ENCODE data around the gene SEPHS2.

Gene SEPHS2

DNA sequence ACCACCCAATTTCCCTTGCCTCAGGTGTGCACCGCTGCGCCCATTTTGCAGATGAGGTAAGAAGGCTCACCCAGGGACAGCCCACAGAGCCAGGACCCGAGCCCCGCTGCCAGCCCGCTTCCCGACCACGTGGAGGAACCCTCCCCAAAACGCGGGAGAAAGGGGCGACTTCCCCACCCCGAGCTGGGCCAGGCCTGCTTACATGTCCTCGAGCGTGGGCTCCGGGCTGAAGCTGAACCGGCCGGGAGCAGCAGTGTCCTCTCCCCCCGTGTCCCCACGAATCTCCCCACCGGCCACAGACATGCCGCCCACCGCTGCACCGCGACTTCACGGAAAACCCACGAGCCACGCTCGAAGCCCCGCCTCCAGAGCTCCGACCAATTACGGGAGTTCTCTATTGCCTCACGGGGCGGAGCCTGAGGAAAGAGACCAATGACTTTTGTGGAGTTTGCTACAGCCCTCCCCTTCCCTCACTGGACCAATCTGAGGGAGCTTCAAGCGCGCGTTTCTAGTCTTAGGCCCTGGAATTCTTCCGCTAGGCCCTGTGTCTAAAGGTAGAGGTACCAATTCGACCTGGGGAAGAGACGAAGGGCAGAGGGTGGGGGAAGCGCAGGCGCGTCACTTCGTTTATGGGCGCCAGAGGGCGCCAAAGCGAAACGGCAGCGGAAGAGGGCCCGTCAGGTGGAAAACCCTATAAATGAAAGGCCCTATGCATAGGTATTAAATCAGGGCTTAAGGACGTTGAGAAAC lies 15.8 kb downstream of the SEPHS2 start, which contains the start of gene DCTPP1:
DCTPP1 (minus strand) TSS at position 353 of the 750 bp plus-strand sequence; CDS start at position 303, 50 bp downstream.
- peak; percentile 98 for DNase-seq (ENCODE audit: low read depth)

DNA sequence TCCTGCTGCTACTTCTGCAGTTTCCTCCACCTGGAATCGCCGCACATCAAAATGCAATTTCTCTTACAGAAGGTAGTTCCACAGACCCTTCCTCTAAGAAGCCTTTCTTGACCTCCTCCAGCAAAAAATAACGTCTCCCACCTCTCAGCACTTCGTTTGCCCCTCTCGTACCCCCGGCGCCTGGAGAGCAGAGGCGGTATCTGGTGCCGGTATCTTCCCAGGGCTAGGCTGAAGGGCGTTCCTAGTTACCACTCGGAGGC lies 16.3 kb downstream of the SEPHS2 start:
- no peak for DNase-seq (ENCODE audit: low read depth)

DNA sequence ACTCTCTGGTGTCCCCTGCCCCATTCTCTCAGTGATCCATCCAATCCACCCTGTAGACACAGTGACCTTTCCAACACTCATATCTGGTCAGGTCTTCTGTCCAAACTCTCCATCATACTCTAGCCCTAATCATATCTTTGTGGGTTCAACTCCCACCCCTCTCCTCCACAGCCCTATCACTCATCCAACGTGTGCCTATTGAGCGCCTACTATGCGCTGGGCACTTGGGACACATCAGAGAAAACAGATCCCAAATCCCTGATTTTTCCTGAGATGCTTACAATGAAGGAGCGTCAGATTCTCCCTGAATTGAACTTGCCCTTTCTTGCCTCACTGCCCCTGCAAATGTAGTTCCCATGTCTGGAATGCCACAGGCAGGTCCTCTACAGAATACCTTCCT lies 17.6 kb downstream of the SEPHS2 start:
- DNase-seq (ENCODE audit: low read depth): no peak

DNA sequence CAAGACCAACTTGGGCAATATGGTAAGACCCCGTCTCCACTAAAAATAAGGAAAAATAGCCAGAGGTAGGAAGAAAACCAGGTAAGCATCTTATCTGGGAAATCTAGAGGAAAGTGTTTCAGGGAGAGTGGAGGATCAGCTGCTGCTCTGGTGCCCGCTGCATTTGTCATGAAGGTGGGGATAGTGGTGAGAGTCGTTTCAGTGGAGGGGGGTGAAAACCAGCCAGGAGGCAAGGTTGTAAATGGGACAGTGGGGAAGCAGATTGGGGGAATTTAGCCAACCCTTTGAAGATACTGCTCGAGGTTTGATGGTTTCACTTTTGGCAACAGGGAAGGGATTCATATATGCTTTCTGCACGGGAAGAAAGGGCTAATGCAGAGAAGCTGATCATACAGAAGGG lies 24.7 kb downstream of the SEPHS2 start:
- DNase-seq (ENCODE audit: low read depth): no peak

DNA sequence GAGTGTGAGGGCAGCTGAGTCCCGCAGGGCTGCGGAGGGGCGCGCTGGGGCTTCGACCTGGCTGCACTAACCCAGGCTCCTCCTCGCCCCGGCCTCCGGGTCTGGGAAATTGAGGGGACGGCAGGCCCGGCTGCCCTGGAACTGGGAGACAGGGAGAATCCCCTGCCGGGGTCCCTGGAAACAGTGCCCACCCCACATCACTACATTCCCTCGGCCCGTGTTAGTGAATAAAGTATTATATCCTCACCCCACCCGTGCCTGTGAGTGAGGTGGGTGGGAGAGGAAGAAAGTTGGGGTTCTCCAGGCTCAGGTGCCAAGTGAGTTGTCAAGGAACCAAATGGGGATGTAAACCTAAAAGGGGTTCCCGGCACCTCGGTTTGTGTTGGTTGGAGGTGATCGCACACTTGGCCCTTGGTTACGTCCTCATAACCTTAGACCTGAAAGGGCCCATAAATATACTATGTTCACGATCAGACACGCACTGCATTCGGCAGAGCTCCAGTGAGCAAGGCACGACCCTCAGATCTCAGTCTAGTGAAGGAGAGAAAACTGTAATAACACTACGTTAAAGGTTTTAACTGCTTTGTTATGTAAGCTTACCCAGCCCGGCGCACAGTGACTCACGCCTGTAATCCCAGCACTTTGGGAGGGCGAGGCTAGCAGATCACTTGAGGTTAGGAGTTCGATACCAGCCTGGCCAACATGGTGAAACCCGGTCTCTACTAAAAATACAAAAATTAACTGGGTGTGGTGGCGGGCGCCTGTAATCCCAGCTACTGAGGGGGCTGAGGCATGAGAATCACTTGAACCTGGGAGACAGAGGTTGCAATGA lies 27.1 kb downstream of the SEPHS2 start:
- DNase-seq (ENCODE audit: low read depth): no peak

DNA sequence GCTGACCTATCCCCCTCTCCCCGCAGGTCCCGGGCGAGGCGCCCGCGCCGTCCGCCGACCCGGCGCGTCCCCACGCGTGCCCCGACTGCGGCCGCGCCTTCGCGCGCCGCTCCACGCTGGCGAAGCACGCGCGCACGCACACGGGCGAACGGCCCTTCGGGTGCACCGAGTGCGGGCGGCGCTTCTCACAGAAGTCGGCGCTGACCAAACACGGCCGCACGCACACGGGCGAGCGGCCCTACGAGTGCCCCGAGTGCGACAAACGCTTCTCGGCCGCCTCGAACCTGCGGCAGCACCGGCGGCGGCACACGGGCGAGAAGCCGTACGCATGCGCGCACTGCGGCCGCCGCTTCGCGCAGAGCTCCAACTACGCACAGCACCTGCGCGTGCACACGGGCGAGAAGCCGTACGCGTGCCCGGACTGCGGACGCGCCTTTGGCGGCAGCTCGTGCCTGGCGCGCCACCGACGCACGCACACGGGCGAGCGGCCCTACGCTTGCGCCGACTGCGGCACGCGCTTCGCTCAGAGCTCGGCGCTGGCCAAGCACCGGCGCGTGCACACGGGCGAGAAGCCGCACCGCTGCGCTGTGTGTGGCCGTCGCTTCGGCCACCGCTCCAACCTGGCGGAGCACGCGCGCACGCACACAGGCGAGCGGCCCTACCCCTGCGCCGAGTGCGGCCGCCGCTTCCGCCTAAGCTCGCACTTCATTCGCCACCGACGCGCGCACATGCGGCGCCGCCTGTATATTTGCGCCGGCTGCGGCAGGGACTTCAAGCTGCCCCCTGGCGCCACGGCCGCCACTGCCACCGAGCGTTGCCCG lies 27.9 kb downstream of the SEPHS2 start:
- DNase-seq (ENCODE audit: low read depth): no peak

DNA sequence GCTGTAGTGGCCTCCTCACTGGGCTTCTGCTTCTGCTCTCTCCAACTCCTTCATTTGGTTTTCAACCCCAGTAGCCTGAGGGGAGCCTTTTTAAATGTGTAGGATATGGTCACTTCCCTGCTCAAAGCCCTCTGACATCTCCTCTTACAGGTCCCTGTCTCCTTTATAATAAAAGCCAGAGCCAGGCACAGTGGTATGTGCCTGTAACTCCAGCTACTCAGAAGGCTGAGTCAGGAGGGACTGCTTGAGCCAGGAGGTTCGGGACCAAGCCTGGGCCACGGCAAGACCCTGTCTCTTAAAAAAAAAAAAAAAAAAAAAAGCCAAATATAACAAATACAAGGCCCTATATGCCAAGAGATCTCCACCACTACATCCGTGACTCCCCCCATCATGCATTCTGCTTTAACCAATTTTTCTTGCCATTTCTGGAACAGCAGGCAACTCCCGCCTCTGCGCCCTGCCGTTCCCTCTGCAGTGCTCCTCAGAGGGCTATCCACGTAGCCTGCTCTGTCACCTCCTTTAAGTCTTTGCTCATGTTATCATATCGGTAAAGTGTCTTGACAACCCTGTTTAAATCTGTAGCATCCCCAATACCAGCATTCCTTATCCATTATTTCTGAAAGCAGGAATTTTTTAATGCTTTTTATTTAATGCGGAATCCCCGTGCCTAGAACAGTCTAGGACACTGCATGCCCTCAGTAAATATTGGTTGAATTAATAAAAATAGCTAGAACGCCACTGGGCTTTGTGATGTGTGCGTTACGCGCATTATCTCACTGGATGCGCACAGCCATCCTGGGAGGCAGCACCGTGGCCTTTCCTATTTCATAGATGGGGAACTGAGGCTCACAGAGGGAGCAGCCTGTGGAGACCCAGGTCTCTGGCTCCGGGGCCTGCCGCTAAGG lies 28.8 kb downstream of the SEPHS2 start:
- no peak for DNase-seq (ENCODE audit: low read depth)

DNA sequence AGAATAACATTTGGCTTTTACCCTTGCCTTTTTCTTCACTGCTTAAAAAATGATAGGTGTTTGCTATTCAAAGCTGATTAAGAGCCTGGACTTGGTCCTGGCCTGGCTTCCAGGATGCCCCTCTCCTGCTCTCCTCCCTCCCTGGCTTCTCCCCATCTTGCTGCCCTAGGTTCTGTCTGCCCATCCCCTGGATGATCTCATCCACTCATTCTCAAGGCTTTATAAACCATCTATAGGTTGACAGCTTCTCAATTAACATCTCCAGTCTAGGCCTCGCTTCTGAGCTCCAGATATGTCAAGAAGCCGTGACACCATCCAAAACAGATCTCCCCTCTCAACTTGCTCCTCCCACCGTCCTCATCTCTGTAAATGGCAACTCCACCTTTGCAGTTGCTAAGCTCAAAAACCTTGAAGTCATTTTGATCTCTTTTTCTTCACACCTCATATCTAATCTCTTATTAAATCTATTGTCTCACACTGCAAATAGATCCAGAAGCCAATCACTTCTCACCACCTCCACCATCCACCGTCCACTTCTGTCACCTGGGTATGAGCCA lies 29.5 kb downstream of the SEPHS2 start:
- no peak for DNase-seq (ENCODE audit: low read depth)

DNA sequence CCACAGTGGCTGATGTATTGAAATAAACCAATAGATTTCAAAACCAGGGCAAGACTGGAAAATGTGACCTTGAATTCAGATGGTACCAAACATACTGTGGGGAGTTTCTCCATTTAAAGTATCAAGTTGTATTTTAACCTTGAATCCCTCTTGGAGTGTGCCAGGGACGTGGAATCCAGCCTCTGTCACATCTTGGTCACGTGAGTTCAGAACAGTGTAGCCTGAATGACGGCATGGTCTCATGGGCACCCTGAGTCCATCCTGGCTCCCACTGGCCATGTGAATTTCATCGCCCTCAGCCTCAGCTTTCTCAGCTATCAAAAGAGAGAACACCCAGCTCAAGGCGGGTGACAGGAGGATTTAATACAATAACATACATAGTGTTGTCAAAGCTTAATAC lies 31.5 kb downstream of the SEPHS2 start:
- no peak for DNase-seq (ENCODE audit: low read depth)

DNA sequence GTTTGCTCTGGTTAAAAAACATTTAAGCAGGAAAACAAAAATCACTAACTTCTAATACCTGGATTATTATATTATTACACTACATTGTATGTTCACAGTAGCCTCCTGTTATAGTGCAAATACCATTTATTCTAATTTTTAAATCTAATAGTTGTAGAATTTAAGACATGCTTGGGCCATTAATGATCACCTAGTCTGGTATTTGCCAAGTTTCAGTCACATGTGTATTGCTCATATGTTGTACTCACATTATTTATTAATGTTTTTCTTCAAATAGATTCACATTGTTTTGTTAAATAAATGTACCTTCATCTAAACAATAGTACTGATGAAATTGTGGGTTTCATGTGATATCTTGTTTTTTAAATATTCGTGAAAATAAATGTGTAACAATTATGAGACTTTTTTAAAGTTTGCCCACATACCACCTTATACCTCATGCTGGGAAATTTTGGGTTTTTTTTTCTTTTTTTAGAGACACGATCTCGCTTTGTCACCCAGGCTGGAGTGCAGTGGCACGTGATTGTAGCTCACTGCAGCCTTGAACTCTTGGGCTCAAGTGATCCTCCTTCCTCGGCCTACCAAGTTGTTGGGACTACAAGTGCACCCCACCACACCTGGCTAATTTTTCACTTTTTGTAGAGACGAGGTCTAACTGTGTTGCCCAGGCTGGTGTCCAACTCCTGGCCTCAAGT lies 32.4 kb downstream of the SEPHS2 start:
- no peak for DNase-seq (ENCODE audit: low read depth)

DNA sequence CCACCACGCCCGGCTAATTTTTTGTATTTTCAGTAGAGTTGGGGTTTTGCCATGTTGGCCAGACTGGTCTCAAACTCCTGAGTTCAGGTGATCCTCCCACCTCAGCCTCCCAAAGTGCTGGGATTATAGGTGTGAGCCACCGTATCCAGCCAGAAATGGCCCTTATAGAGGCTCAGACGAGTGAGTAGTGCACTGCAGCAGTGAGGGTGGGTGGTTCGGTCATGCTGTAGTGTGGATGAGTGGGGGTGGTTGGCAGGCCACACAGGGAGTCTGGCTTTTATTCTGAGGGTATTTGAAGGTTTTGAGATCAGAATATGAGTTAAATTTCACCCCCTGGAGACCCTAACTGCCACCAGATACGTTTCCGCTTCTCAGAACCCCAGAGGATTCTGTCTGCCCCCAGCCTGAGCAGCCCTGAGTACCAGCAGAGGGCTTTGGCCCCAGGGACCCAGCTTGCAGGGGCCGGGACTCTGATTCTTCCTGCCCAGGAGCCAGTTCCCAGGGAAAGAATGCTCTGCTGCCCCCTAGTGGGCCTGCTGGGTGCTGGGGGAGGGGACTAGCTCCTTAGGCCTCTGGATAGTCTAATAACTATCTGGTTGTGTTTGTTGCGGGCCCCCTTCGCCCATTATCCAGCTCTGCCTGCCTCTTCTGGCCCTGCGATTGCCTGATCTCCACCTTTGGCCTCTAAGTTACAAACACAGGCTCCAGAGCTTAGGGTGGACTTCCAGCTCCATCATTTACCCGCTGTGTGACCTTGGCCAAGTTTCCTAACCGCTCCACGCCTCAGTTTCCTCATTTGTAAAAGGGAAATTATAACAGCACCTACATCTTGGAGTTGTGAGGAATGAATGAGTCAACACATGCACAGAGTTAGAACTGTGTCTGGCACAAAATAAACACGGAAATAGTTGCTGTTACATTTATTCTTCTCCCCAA lies 36.3 kb downstream of the SEPHS2 start:
- peak; percentile 59 for DNase-seq (ENCODE audit: low read depth)

DNA sequence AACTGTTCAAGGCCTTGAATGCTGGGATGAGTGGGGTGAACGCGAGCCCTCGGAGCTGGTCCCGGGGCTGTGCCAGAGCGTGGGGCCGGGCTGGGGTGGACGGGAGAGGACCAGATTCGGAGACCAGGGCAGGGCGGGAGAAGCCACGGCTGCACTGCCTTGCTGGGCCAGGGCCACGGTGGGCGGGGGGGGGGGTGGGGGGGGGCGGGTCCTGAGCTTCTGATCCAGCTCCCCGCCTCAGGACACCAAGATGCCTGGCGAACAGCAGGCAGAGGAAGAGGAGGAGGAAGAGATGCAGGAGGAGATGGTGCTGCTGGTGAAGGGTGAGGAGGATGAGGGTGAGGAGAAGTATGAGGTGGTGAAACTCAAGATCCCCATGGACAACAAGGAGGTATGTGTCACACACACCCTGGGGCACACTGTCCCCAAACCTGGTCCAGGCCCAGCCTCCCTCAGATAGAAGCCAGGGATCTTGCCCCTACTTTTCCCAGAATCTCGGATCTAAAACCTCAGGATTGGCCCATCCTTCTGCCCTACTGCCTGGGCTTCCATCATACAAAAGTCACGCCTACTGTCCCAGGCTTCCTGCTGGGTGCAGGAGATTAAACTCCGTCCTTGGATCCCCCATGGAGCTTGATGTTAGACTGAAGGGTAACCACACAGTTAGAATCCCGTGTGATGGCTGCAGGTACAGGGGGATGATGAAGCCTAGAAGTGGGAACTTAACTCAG lies 37.7 kb downstream of the SEPHS2 start:
- no peak for DNase-seq (ENCODE audit: low read depth)

DNA sequence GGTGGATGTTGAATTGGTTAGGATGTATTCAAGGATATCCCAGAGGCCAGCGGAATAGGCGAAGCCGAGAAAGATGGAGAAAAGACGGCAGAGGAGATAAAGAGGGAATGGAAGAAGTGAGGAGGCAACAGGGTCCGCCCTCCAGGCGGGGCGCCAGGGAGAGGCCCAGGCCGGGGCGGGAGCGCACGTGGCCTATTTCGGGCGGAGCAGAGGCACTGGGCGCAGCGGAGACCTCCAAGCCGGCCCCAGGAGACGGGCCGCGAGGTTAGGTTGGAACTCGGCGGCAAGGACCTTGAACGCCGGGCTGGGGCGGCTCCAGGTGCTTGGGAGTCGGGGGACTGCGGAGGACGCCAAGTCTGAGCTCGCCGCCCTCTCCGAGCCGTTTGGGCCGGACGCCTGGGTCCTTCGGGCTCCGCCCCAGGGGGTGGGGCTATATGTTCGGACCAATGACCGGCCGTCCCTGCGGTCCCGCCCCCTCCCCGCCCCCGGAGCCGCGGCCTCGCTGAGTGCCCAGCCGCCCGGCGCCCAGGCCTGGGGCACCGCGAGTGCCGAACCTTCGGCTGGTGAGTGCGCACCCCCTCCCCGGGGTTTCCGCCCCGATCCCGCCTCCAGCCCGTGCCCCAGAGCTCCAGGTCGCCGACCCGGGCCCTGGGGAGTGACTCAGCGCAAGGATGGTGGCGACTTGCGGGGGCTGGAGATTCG lies 38.4 kb downstream of the SEPHS2 start, which contains the start of gene ZNF771:
ZNF771 (plus strand) TSS at position 505 of the 702 bp plus-strand sequence. CDS start 448 bp downstream, outside the sequence.
- DNase-seq (ENCODE audit: low read depth): peak; percentile 73

DNA sequence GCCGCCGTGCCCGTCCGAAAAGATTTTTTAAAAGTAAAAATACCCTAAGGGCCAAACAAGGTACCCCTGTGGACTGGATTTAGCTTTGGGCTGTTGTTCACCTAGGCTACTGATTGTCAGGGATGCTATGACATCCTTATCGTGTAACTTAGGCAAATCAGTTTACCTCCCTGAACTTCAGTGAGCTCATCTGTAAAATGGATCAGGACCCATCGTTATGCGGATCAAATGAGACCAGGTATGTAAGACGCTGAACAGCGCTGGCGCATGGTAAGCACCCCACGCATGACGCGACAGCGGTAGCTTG lies 38.9 kb downstream of the SEPHS2 start:
- no peak for DNase-seq (ENCODE audit: low read depth)

DNA sequence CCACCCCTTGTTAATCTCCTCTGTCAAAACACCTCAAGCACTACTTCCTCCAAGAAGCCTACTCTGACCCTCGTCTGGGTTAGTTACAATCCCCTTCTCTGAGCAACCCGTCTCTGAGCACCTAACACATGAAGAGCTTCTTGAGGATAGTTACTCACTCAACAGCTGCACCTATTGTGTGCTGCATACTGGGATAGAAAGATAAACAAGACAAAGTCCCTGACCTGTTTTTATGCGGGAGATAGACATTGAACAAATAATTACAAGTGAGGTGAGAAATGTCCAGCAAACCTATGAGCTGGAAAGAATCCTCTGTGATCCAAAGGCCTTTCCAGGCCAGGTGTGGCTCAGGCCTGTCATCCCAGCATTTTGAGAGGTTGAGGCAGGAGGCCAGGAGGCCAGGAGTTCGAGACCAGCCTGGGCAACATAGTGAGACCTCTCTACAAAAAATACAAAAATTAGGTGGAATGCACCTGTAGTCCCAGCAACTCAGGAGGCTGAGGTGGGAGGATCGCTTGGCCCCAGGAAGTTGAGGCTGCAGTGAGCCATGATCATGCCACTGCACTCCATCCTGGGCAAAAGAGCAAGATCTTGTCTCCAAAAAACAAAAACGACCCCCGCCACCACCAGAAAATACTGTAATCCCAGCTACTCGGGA lies 43.8 kb downstream of the SEPHS2 start:
- no peak for DNase-seq (ENCODE audit: low read depth)

DNA sequence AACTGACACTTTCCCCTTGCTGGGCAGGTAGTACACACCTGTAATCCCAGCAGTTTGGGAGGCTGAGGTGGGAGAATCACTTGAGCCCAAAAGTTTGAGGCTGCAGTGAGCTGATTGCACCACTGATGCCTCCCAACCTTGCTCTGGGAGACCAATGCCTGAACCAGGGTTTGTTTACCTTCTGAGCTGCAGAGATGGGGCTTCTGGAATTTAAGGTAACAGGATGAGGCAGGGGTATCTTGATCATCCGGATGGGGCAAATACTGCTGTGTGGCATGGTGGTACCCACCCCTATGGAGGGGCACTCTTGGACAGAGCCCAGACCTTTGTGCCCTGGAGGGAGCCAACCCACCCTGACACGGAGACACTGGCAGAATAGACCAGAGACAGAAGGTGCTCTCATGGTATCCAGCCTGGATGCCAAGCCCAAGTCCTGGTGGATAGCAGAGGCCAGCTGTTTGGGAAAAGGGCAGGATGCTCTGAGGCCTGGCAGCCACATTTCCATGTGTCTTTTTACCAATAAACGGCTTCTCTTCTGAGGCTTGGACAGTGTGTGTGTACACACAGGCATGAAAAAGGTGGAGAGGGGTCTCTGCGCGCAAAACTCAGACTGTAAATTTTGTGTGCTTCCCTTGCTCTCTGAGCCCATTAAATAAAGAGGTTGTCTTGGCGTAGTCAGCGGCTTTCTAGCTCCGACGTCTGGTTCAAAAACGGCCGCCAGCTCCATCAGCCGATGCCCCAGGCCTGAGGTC lies 46.1 kb downstream of the SEPHS2 start:
- no peak for DNase-seq (ENCODE audit: low read depth)

All from HS-27A (cell line).